OCI-LY1 (cell line): ENCODE measurements around the gene GPR143.

Source experiments
- CTCF ChIP-seq: fragments of 200-600 bp; sonication (generic), shearing (Covaris generic); IDR thresholded peaks from 2 replicates; pipeline ENCODE4 v1.5.1; 2017; ENCODE audit warnings: mild to moderate bottlenecking, antibody characterized with exemption, low read length, moderate library complexity, mixed read lengths
- EZH2 ChIP-seq: fragments of 200-600 bp; sonication (generic), shearing (Covaris generic); IDR thresholded peaks from 2 replicates; pipeline ENCODE4 v1.8.0; 2017; ENCODE audit warnings: borderline replicate concordance, mixed run types, mild to moderate bottlenecking, antibody characterized with exemption, low read length, moderate library complexity, mixed read lengths

DNA sequence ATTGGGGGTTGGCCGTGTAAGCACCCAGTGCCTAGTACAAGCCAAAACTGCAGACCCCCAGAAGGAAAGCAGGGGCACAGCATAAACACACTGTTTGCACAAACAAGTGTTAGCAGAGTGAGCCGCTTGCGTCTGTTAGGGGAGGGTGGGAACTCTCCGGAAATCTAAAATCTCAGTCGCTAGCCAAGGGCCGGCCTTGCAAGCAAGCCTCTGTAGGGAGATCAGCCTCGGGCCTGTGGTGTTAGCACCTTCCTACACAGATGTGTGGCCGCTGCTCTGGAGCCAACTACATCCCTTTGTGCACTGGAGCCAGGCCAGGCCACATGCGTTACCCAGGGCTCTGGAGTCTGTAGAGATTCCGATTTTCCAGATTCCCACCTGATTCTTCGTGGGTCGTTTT lies 67.1 kb downstream of the GPR143 start:
- no peak for TF ChIP-seq CTCF
- no peak for TF ChIP-seq EZH2
